ENCODE results near the gene LYRM9.
"Not testable (repeated sequence)": the region's sequence is repeated elsewhere in the genome, so short reads cannot be mapped to it uniquely, and the experiment has no call there.

LYRM9 gene

GRCh38 chr17:27917000-27917399 lies 23.8 kb upstream of the LYRM9 start:
- no peak for DNase-seq
- H3K9me3 Mint-ChIP-seq = peaks cover 4% of the 10 kb centered on the region
- peaks cover 3% of the 10 kb centered on the region for H3K27me3 Mint-ChIP-seq
- H3K4me1 Mint-ChIP-seq = no peaks in the 10 kb centered on the region
- no peak overlapping the region for H3K4me3 Mint-ChIP-seq
- no peak overlapping the region for H3K27ac Mint-ChIP-seq
- no peak for ATAC-seq
- H3K36me3 Mint-ChIP-seq (ENCODE audit: low read depth) = no peaks in the 10 kb centered on the region

GRCh38 chr17:27915709-27916108 lies 22.5 kb upstream of the LYRM9 start:
- H3K9me3 Mint-ChIP-seq = peaks cover 4% of the 10 kb centered on the region
- H3K36me3 Mint-ChIP-seq (ENCODE audit: low read depth) = no peaks in the 10 kb centered on the region
- H3K4me3 Mint-ChIP-seq = no peak overlapping the region
- no peak overlapping the region for H3K27ac Mint-ChIP-seq
- ATAC-seq = no peak
- no peaks in the 10 kb centered on the region for H3K4me1 Mint-ChIP-seq
- H3K27me3 Mint-ChIP-seq = peaks cover 3% of the 10 kb centered on the region
- no peak for DNase-seq

GRCh38 chr17:27914382-27914781 lies 21.2 kb upstream of the LYRM9 start:
- H3K36me3 Mint-ChIP-seq (ENCODE audit: low read depth) = no peaks in the 10 kb centered on the region
- H3K4me1 Mint-ChIP-seq = peaks cover under 1% of the 10 kb centered on the region
- DNase-seq = no peak
- no peak overlapping the region for H3K4me3 Mint-ChIP-seq
- H3K9me3 Mint-ChIP-seq = peaks cover 4% of the 10 kb centered on the region
- H3K27ac Mint-ChIP-seq = no peak overlapping the region
- H3K27me3 Mint-ChIP-seq = peaks cover 3% of the 10 kb centered on the region
- no peak for ATAC-seq

GRCh38 chr17:27912964-27913363 lies 19.8 kb upstream of the LYRM9 start:
- Mint-ChIP-seq H3K9me3 (peaks cover 4% of the 10 kb centered on the region), H3K36me3 (ENCODE audit: low read depth) (no peaks in the 10 kb centered on the region), H3K27me3 (peaks cover 3% of the 10 kb centered on the region), H3K27ac (no peak overlapping the region), H3K4me1 (peaks cover 2% of the 10 kb centered on the region), H3K4me3 (no peak overlapping the region)
- DNase-seq (no peak), ATAC-seq (no peak)

GRCh38 chr17:27912299-27912698 lies 19.1 kb upstream of the LYRM9 start:
- not testable (repeated sequence) for DNase-seq; H3K27me3 Mint-ChIP-seq; ATAC-seq; H3K27ac Mint-ChIP-seq; H3K4me3 Mint-ChIP-seq; H3K4me1 Mint-ChIP-seq; H3K36me3 Mint-ChIP-seq (ENCODE audit: low read depth); H3K9me3 Mint-ChIP-seq

GRCh38 chr17:27907976-27908558 lies 14.9 kb upstream of the LYRM9 start:
- Mint-ChIP-seq H3K27ac (no peak overlapping the region), H3K27me3 (peaks cover 10% of the 10 kb centered on the region), H3K36me3 (ENCODE audit: low read depth) (no peaks in the 10 kb centered on the region), H3K9me3 (peaks cover 4% of the 10 kb centered on the region), H3K4me1 (peaks cover 2% of the 10 kb centered on the region), H3K4me3 (no peak overlapping the region)
- ATAC-seq (no peak), DNase-seq (no peak)

- peaks cover 13% of the 10 kb centered on the region for H3K27me3 Mint-ChIP-seq
- peaks cover 2% of the 10 kb centered on the region for H3K4me1 Mint-ChIP-seq
- ATAC-seq (no peak), DNase-seq (no peak)
- no peaks in the 10 kb centered on the region for H3K36me3 Mint-ChIP-seq (ENCODE audit: low read depth)
- no peak overlapping the region for H3K4me3 Mint-ChIP-seq
- H3K9me3 Mint-ChIP-seq = no peaks in the 10 kb centered on the region
- no peak overlapping the region for H3K27ac Mint-ChIP-seq
Observed at GRCh38 chr17:27906623-27907022, 13.5 kb upstream of the LYRM9 start.

- Mint-ChIP-seq H3K27ac (no peak overlapping the region), H3K4me3 (no peak overlapping the region), H3K9me3 (no peaks in the 10 kb centered on the region), H3K27me3 (peaks cover 13% of the 10 kb centered on the region), H3K4me1 (peaks cover 2% of the 10 kb centered on the region), H3K36me3 (ENCODE audit: low read depth) (no peaks in the 10 kb centered on the region)
- no peak for ATAC-seq
- DNase-seq = no peak
Observed at GRCh38 chr17:27906226-27906580, 13.0 kb upstream of the LYRM9 start.

GRCh38 chr17:27905447-27906225 lies 12.5 kb upstream of the LYRM9 start:
- peaks cover 2% of the 10 kb centered on the region for H3K4me1 Mint-ChIP-seq
- H3K4me3 Mint-ChIP-seq = no peak overlapping the region
- H3K27ac Mint-ChIP-seq = no peak overlapping the region
- H3K36me3 Mint-ChIP-seq (ENCODE audit: low read depth) = no peaks in the 10 kb centered on the region
- ATAC-seq (no peak), DNase-seq (no peak)
- H3K27me3 Mint-ChIP-seq = peaks cover 13% of the 10 kb centered on the region
- H3K9me3 Mint-ChIP-seq = no peaks in the 10 kb centered on the region

- no peak for DNase-seq
- no peak overlapping the region for H3K4me3 Mint-ChIP-seq
- H3K36me3 Mint-ChIP-seq (ENCODE audit: low read depth) = no peaks in the 10 kb centered on the region
- H3K27ac Mint-ChIP-seq = no peak overlapping the region
- ATAC-seq = no peak
- H3K27me3 Mint-ChIP-seq = peaks cover 13% of the 10 kb centered on the region
- H3K4me1 Mint-ChIP-seq = peaks cover 2% of the 10 kb centered on the region
- H3K9me3 Mint-ChIP-seq = no peaks in the 10 kb centered on the region
Observed at GRCh38 chr17:27904534-27905446, 11.6 kb upstream of the LYRM9 start.

GRCh38 chr17:27904114-27904513 lies 10.9 kb upstream of the LYRM9 start:
- H3K4me3 Mint-ChIP-seq = no peak overlapping the region
- DNase-seq (no peak), ATAC-seq (no peak)
- peaks cover 13% of the 10 kb centered on the region for H3K27me3 Mint-ChIP-seq
- H3K9me3 Mint-ChIP-seq = no peaks in the 10 kb centered on the region
- H3K27ac Mint-ChIP-seq = no peak overlapping the region
- no peaks in the 10 kb centered on the region for H3K36me3 Mint-ChIP-seq (ENCODE audit: low read depth)
- no peaks in the 10 kb centered on the region for H3K4me1 Mint-ChIP-seq

- Mint-ChIP-seq H3K27me3 (peaks cover 20% of the 10 kb centered on the region), H3K4me1 (no peaks in the 10 kb centered on the region)
- no peak for ATAC-seq
Observed at GRCh38 chr17:27899525-27899924, 6.4 kb upstream of the LYRM9 start.

GRCh38 chr17:27898096-27898495 lies 4.9 kb upstream of the LYRM9 start:
- no peak overlapping the region for H3K27ac Mint-ChIP-seq
- H3K36me3 Mint-ChIP-seq (ENCODE audit: low read depth) = no peaks in the 10 kb centered on the region
- no peak overlapping the region for H3K4me3 Mint-ChIP-seq
- no peak for DNase-seq
- peaks cover 15% of the 10 kb centered on the region for H3K27me3 Mint-ChIP-seq
- peaks cover 11% of the 10 kb centered on the region for H3K4me1 Mint-ChIP-seq
- no peaks in the 10 kb centered on the region for H3K9me3 Mint-ChIP-seq
- no peak for ATAC-seq

More at GRCh38 chr17:27899525-27899924, 6.4 kb upstream of the LYRM9 start:
- Mint-ChIP-seq H3K9me3 (no peaks in the 10 kb centered on the region), H3K27ac (no peak overlapping the region), H3K36me3 (ENCODE audit: low read depth) (no peaks in the 10 kb centered on the region), H3K4me3 (no peak overlapping the region)
- no peak for DNase-seq

GRCh38 chr17:27896701-27897100 lies 3.5 kb upstream of the LYRM9 start:
- no peak overlapping the region for H3K4me3 Mint-ChIP-seq
- ATAC-seq (no peak), DNase-seq (no peak)
- H3K27ac Mint-ChIP-seq = no peak overlapping the region
- peaks cover 16% of the 10 kb centered on the region for H3K4me1 Mint-ChIP-seq
- no peaks in the 10 kb centered on the region for H3K9me3 Mint-ChIP-seq
- H3K27me3 Mint-ChIP-seq = peaks cover 12% of the 10 kb centered on the region
- no peaks in the 10 kb centered on the region for H3K36me3 Mint-ChIP-seq (ENCODE audit: low read depth)

Data from activated naive CD8-positive, alpha-beta T cell treated with anti-CD3 and anti-CD28 coated beads, Interleukin-2, amount 50 U/mL, for 24 hours (primary cell).